Measurements from ENCODE around the gene ATP11C.

DNA sequence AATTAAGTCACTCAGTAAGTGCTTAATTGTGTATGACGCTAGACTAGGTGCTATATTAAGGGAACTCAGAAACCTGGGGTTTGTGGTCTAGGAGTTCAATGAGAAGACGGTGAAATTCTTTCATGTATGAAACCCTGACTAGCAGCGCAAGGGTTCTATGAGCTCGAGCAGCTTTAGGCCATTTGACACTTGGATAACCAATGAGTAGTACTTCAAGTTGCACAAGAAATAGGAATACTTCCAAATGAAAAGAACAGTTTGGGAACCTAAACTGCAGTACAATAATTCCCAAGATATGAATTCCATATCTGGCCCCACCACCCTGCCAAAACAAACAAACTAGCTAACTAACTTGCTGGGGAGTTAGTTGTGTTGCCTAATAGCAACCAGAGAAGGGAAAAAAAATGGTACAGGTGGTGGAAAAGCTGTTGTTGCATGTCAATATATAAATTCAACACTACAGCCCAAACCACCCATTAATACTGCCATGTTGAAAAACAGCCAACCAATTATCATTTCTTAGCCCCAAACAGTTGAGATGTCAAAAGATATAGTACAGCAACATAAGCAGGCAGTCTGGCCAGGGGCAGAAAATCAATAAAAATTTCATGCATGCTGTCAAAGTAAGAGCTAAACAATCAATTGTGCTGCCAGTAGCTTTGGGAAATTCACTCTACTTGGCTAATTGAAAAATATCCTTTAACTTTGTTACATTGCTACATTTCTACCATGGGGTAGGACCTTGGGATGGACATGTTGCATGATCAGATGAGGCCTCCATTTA is 170.3 kb downstream of the ATP11C start:
- TF ChIP-seq TAF1 (IDR thresholded peaks at IDR 0.05; ENCODE audit: borderline replicate concordance, insufficient read depth, low read length) (no peak), POLR2AphosphoS5 (IDR thresholded peaks at IDR 0.05; ENCODE audit: low read depth, low read length) (no peak), FOXP2 (optimal IDR thresholded peaks at IDR 0.05; ENCODE audit: borderline replicate concordance, extremely low read depth, extremely low read length, insufficient read depth) (no peak)
- TF ChIP-seq, protein P1, sequence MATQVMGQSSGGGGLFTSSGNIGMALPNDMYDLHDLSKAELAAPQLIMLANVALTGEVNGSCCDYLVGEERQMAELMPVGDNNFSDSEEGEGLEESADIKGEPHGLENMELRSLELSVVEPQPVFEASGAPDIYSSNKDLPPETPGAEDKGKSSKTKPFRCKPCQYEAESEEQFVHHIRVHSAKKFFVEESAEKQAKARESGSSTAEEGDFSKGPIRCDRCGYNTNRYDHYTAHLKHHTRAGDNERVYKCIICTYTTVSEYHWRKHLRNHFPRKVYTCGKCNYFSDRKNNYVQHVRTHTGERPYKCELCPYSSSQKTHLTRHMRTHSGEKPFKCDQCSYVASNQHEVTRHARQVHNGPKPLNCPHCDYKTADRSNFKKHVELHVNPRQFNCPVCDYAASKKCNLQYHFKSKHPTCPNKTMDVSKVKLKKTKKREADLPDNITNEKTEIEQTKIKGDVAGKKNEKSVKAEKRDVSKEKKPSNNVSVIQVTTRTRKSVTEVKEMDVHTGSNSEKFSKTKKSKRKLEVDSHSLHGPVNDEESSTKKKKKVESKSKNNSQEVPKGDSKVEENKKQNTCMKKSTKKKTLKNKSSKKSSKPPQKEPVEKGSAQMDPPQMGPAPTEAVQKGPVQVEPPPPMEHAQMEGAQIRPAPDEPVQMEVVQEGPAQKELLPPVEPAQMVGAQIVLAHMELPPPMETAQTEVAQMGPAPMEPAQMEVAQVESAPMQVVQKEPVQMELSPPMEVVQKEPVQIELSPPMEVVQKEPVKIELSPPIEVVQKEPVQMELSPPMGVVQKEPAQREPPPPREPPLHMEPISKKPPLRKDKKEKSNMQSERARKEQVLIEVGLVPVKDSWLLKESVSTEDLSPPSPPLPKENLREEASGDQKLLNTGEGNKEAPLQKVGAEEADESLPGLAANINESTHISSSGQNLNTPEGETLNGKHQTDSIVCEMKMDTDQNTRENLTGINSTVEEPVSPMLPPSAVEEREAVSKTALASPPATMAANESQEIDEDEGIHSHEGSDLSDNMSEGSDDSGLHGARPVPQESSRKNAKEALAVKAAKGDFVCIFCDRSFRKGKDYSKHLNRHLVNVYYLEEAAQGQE (IDR thresholded peaks at IDR 0.05; ENCODE audit: insufficient read depth in 1 of 2, low read depth in 2 of 2, low read length in 2 of 2): no peak
